ENCODE measurements around the gene STN1.

STN1 gene

GRCh38 chr10:103892181-103892580 lies 25.8 kb downstream of the STN1 start:
- no peak for DNase-seq

- DNase-seq: no peak
Measured at GRCh38 chr10:103890688-103891087, 27.3 kb downstream of the STN1 start.

GRCh38 chr10:103890194-103890658 lies 27.8 kb downstream of the STN1 start:
- peak; percentile 12 to 20 for DNase-seq

GRCh38 chr10:103889121-103889720 lies 28.8 kb downstream of the STN1 start:
- no peak for DNase-seq

- peak; percentile 96 to 97 for DNase-seq
Measured at GRCh38 chr10:103888113-103888841, 29.7 kb downstream of the STN1 start.

- DNase-seq: no peak
Measured at GRCh38 chr10:103885617-103886016, 32.4 kb downstream of the STN1 start.

- DNase-seq: peak; percentile 82 to 93
Measured at GRCh38 chr10:103884681-103885139, 33.3 kb downstream of the STN1 start.

- DNase-seq: no peak
Measured at GRCh38 chr10:103882285-103883007, 35.5 kb downstream of the STN1 start.

GRCh38 chr10:103881416-103882284 lies 36.3 kb downstream of the STN1 start:
- no peak for DNase-seq

GRCh38 chr10:103879831-103880230 lies 38.2 kb downstream of the STN1 start:
- DNase-seq: no peak

GRCh38 chr10:103879409-103879808 lies 38.6 kb downstream of the STN1 start:
- no peak for DNase-seq

- no peak for DNase-seq
Measured at GRCh38 chr10:103877861-103878260, 40.1 kb downstream of the STN1 start.

GRCh38 chr10:103876155-103876554 lies 41.8 kb downstream of the STN1 start:
- no peak for DNase-seq

- no peak for DNase-seq
Measured at GRCh38 chr10:103874730-103875129, 43.3 kb downstream of the STN1 start.

GRCh38 chr10:103872137-103872931 lies 45.6 kb downstream of the STN1 start:
- DNase-seq: no peak

GRCh38 chr10:103871006-103871405 lies 47.0 kb downstream of the STN1 start:
- DNase-seq: no peak

GRCh38 chr10:103870516-103870915 lies 47.5 kb downstream of the STN1 start:
- no peak for DNase-seq

- no peak for DNase-seq
Measured at GRCh38 chr10:103869336-103869735, 48.6 kb downstream of the STN1 start.

- DNase-seq: no peak
Measured at GRCh38 chr10:103868200-103868599, 49.8 kb downstream of the STN1 start.

GRCh38 chr10:103861505-103861904 lies 56.5 kb downstream of the STN1 start:
- DNase-seq: no peak

GRCh38 chr10:103859161-103860086 lies 58.6 kb downstream of the STN1 start:
- peak; percentile 75 to 86 for DNase-seq

Measured in Kasumi-1 (cell line).